ENCODE data around the gene CPA2.

Gene CPA2

DNA sequence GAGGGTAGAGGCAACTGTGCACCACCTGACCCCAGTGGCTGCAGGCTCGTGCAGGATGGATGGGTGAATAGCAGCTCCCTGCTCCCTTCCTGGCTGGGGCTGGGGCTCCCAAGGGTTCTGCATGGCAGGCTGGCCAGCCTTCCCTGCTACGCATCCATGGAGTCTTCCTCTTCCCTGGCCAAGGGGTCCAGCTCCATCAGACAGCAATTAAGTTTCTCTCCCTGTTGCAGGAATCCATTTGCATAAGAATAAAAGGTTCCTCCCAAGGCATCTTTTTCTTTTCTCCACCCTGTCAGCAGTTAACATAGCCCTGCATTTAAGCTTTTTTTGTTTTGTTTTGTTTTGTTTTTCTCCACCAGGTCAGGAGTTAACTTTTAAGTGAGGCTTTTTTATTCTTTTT is 10.0 kb upstream of the CPA2 start:
- DNase-seq (ENCODE audit: low read depth) = no peak

DNA sequence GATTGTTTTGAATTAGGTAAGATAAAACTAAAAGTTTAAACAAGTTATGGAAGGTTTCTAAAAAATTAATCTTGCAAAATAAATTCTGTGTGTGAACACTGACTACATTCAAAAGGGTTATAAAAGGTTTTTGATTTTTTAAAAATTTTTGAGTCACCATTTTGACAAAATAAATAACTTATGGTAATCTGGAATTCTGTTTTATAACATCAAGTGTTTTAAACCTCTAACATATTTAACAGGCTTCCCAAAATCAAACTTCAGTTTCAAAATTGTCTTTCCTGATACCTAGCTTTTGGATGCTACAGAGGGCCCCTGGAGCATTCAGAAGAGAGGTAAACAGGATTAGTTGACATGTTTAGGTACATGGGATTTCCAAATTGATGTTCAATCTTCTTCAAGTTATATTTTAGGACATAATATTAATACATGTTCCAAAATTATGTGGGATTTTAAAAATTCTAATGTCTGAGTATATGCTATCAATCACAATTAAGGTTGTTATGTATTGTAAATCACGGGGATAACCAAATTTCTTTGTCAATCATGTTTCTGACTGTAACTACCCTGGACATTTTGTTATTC is 8.1 kb upstream of the CPA2 start:
- no peak for DNase-seq (ENCODE audit: low read depth)

DNA sequence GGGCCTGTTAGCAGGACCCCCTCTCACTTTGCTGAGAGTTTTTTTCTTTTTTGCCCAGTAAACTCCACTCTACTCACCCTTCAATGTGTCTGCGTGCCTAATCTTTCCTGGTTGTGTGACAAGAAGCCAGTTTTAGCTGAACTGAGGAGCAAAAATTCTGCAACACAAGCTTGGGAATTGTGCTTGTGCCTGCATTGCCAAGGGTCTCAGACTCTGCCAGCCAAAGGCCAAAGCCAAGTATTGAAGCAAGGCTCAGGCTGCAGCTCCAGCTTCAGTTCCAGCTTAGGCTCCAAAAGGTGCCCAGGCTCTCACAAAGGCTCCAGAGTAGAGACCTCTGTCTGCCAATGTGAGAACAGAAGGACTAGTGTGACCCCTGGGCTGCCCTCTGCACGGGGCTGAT is 4.2 kb upstream of the CPA2 start:
- DNase-seq (ENCODE audit: low read depth) = no peak

DNA sequence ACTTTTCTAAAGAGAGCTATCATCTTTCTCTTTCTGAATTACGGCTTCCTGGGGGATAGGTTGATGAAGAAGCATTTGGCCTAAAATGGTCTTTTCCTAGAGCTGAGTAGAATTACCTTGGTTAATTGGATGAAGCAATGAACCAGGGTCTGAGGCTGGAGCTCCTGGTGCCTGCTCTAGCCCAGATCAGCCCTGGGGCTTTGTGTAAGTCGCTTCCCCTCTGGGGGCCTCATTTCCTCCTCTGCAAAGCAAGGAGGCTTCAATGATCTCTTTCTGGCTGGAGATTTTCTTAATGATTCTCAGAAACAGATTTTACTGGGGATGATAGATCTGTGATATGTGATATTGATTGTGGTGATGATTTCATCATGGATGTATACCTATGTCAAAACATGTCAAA is 3.5 kb upstream of the CPA2 start:
- DNase-seq (ENCODE audit: low read depth) = no peak

DNA sequence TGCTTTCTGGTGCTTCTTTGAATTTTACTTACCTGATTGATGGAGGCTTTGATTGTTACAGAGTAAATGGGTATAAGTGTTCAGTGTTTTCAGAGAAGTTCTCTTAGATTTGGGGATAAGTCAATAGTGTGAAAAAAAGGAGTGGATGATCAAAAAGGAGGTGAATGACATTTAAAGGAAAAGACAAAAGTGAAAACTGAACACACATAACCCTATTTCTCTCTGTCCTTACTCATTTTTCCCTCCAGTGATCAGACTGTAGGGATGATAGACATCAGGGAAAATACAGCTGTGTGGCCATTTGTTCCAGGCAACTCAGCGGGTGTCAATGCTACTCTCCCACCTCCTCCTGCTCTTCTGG is 278 bp downstream of the CPA2 start:
- DNase-seq (ENCODE audit: low read depth) = no peak

DNA sequence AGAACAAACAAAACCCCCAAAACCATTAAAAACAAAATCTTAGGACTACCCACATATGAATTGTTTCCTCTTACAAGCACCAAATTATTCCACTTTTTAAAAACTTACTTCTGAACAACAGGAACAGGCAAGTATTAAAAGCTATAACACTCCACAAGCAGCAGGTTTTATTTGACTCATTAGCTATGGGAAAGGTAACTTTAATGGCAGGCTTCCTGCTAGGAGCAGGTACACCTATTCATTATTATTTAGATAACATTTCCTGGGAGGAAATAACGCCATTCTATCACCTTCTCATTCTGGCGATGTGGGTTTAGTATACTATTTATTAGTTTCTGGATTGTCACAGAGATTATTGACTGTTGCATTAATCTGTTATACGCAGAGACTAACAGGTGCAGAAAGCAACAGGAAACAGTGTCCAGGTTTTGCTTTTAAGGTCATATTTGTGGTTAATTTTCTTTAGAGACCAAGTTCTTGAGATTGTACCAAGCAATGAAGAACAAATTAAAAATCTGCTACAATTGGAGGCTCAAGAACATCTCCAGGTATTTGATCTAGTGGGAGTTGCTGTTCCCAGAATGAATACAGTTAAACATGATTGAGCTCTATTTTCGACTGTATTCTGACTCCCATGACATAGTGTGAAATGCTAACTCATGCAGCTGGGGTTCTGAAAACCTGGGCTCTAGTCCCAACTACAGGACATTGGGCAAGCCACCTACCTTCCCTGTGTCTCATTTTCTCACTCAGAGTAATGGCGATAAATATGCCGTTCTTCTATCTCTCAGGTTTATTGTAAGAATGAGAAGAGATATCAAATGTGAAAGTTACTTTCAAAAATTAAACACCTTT is 2.0 kb downstream of the CPA2 start:
- DNase-seq (ENCODE audit: low read depth) = no peak

DNA sequence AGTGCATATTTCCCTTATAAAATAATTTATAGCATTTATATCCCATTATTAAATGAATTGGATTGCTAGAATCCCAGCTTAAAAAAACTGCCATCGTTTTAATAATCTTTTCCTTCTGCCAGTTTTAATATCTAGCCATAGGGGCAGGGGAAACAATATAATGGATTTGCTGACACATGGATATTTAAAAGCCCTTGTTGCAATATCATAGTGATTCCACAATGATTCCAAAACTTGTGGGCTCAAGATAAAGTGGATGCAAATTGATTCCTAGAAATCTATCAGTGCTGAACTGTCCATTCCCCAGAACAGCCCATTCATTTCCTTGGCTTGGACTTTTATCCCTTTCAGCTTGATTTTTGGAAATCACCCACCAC is 2.6 kb downstream of the CPA2 start:
- no peak for DNase-seq (ENCODE audit: low read depth)

DNA sequence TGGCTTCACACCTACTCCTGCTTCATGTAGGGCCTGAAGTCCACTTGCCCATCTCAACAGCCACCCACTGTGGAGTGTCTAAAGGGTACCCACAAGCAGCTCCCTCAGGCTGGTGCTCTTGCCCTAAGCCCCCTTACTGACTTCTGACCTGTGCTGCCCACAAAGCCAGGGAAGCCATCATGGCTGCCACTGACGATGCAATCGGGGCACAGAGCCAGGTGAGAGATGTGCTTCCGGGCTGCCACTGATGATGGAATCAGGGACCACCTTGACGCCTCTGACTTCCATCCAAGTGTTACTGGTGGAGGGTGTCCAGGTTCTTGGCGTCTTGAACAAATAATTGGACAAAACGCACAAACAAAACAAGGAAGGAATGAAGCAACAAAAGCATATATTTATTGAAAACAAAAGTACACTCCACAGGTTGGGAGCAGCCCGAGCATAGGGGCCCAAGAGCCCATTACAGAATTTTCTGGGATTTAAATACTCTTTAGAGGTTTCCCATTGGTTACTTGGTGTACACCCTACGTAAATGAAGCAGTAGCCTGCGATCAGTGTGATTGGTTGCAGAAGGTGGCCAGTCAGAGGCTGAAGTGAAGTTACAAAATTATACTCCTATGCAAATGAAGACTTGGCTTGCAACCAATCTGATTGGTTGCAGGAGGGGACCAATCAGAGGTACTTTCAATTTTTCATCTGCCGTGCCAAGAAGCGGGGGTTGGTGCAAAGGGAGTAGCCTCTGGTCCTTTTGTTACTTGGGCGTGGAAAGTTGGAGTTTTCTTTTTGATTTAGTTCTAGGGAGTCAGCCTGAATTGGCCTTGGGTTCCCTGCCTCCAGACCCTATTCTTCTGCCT is 4.5 kb downstream of the CPA2 start:
- no peak for DNase-seq (ENCODE audit: low read depth)

DNA sequence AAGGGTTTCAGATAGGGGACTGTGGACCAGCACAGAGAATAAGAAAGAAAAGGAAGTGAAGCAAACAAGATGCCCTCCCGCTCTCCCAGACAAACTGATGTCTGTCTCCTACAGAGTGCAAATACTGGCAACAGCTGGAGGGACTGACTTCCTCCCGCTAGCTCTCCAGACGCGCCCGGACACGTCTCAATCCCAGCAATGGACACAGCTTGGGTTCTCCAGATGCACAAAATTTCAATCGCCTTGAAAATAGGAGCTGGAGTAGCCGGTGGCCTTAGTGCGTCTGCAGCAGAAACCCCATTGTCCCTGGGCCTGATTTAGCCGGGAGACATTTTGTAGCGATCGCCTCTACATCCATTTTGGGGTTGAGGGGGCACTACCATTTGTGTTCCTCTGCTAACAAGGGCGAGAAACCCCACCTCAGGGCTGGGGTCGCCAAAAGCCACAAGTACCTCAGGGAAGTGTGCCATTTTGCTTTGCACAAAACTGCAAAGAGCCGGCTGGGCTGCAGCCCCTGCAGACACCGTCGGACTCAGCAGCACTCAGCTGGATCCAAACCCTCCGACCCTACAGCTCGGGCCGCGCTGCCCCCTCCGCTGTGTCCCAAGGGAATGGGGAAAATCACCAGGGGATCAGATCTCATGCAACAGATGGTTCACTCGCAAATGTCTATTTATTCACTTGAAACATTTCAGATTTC is 5.9 kb downstream of the CPA2 start:
- DNase-seq (ENCODE audit: low read depth) = no peak

DNA sequence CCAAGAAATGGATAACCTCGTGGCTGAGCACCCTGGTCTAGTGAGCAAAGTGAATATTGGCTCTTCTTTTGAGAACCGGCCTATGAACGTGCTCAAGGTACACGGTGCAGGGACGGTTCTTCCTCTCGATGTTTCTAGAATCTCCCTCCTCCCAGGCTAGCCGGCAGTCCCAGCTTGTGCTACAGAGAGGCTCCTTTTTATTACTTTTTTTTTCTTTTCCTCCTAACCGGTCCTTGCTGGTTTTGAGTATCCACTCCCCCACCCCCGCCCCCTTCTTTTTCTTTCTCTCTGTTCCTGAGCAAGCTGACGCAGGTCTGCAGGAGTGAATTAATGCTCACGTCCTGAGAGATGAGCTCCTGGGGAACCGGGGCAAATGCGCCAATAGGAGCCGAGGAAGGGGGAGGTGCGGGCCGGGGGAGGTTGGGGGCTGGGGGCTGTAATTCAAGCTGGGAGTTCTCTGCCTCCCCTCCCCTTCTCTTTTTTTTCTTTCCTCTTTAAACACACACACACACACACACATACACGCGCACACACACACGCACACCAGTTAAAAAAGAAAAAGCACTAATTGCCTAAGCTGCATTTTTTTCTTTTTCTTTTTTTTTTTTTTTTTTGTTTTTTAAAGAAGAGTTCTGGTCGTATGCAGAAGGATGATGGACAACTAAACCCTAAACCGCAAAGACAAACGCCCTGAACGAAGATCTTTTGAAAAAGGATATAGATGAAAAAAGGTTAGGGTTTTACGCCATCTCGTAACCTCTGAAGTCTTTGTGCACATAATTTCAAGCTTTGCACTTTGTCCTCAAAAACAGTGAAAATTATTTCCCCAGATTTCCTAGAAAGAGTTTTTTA is 6.6 kb downstream of the CPA2 start:
- no peak for DNase-seq (ENCODE audit: low read depth)

DNA sequence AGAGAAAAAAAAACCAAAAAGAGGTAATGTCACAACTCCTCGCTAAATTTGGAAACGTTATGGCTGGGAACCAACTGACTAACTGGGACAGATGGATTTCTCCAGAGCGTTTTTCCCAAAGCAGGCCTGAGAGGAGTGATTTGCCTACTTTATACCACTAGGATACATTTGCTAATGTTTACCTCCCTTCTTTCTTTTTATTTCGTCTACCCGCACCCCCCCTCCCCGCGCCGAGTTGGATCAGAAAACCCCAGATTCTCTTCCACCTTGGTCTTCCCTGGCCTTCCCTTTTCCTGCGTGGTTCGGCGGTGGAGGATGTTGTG is 7.2 kb downstream of the CPA2 start:
- DNase-seq (ENCODE audit: low read depth) = no peak

DNA sequence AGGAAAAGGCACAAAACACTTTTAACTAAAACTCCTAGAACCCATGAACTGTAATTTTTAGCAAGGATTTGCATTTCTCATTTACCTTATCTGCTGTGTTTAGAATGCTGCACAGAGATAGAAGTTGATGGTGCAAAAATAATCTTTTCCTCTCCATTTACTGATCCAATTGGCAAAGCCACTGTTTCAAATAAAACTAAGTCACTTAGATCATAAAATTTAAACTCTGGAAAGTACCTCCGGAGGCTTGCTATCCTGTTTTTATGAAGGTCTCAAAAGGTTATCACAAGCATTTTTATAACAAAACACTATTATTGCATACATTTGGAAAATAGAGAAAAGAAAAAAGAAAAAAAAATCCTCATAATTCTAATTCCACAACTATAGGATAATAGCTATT is 7.6 kb downstream of the CPA2 start:
- no peak for DNase-seq (ENCODE audit: low read depth)

DNA sequence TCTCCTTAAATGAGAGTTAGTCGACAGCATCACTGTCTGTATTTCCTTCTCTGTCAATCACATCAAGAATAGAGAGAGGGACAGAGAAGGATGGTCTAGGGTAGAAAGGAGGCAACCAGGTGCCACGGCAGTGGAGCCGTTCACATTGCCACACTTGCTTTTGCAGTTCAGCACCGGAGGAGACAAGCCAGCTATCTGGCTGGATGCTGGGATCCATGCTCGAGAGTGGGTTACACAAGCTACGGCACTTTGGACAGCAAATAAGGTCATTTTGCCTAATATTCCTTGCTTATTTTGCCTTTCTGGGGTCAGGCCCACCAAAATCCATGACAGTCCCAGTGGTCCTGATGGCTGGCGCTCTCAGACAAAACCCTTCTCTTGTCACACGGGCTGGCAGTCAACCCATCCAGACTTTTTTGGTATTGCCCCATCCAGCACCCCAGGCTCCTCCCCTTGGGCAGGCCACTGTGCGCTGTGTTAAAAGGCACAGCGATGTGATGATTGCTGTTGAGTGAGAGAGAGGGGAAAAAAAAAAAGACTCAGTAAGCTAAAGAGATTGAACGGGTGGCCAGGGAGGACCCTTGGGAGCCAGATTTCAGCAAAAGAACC is 8.4 kb downstream of the CPA2 start:
- DNase-seq (ENCODE audit: low read depth) = no peak

DNA sequence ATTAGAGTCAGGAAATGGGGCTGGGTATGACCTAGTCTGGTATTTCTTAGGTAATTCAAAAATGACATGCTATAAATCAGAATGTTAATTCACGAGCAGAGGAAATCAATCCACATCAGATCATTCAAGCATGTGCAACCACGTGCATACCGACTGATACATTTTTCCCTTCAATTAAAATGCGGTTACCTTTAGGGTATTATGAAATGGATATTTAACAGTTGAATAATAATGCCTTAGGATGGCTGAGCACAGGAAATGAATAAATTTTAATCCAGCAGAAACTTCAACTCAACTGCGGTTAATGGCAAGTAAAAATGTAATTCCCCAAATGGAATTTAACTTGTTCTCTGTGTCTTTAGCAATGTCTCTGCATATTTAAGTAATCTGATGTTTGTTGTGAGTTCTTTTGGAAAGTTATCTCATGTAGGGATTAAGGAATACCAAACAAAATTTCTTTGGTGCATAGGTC is 9.2 kb downstream of the CPA2 start:
- no peak for DNase-seq (ENCODE audit: low read depth)

DNA sequence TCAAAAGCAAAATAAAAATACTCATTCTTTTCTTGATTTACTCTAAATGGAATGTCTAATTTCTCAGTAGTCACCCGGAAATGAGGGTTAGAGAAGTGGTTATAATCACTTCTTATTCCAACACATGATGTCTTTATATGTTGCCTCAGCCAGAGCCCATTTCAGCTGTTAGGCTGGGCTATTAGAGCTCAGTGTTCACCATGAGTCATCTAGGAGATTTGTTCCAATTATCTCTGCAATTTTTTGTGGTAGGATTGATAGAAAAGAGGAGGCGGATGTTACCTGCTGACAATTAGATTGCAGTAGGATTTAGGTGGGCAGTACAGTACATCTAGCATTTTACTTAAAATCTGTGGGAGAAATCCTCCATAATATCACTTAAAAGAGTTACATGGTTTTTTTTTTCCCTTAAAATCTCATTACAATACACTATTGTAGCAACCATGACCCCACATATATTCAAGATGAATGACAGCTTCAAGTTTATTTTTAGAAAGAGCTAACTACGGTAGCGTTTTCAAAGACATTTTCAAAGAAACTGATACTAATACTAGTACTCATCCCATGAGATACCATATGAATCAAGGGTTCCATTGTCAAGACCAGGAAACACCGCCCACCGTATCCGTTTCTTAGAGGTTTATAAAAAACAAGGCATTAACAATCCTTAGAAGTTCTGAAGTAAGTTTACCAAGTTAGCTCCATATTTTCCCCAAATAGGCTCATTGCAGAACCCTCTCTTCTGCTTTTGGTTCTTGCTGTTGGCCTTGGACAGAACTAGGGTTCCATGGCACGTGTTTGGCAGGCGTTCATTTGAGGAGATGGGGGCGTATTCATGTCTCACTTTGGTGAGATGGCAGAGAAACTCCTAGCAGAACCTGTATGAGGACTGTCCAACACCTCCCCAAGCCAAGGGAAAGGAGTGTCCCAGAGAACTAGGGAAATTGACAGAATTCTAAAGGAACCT is 10.4 kb downstream of the CPA2 start:
- no peak for DNase-seq (ENCODE audit: low read depth)

DNA sequence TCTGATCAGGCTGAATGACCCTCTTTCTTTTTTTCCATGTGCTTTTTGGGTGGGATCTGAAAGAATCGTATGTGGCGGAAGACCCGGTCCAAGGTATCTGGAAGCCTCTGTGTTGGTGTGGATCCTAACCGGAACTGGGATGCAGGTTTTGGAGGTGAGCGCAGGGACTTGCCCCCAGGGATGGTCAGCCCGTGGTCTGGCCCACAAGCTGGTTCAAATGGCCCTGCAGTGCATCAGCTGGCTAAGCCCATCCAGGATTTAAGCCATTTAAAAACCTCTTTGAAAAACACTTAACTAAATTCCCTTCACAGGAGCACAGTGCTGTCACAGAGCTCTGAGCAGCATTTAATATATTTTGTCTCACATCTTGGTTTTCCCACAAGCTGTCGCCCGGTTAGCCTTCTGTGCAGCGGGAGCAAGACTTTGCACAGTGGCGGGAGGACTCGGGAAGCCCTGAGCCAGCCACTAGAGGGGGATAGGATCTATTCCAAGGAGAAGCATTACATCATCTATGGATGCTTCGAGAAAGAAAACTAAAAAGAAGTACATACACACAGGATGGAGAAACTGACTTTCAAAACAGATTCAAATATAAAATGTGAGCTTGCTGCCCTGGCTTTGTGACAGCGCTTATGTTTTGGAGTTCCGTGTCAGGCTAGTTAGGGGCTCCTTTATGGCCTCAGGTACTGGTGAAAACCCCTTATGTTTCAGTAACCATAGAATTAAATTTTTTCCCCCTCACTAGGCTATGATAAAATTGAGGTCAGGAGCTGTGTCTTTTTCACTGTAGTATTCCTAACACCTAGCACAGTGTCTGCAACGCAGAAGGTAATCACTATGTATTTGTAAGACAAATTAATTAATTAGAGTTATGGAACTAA is 11.3 kb downstream of the CPA2 start:
- DNase-seq (ENCODE audit: low read depth) = no peak

DNA sequence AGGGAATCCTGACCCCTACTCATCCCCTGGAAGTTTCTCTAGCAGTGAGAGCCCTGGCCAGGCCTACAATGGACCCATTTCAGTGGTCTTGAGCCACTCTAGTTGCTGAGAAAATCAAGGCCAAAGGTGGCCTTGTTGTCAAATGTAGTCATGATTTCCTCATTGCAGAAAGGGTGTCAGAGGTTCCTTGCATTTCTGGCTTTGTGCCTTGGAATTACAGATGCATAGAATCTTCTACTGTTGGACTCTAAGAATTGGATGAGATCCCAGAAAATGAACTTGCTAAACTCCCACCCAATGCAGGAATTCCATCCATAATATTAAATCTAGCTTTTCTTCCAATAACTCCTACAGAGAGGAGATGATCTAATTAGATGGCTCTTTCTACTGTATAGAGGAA is 12.2 kb downstream of the CPA2 start:
- no peak for DNase-seq (ENCODE audit: low read depth)

DNA sequence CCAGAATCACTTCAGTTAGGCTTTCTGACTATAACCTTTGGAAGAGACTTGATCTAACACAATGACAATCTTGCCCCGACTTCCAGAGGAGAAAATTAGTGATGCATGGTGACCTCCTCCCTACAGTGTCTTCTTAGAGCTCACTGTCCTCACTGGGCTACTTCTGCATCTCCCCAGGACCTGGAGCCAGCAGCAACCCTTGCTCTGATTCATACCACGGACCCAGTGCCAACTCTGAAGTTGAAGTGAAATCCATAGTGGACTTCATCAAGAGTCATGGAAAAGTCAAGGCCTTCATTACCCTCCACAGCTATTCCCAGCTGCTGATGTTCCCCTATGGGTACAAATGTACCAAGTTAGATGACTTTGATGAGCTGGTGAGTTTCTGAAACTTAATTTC is 12.6 kb downstream of the CPA2 start:
- no peak for DNase-seq (ENCODE audit: low read depth)

DNA sequence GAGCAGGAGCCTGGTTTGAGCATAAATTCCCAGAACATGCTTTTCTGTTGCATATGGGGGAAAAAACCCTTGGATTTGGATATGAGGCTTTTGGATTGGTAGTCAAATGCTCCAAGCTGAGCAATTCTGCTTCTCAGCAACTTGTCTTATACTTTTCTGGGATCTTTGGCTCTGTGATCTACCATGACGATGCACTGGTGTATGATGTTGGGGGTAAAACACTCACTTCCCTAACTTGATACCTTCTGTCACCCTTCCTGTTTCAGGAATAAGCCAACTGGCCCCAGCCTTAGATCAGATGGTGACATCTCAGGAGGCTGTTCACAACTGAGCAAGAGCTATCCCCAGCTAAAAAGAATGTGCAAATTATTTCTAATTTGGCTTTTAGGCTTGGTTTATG is 13.2 kb downstream of the CPA2 start:
- no peak for DNase-seq (ENCODE audit: low read depth)
